ENCODE measurements around the gene DLAT.

Gene DLAT

GRCh38 chr11:112017538-112017937 lies 7.7 kb upstream of the DLAT start:
- Histone ChIP-seq H3K9me3 (ENCODE audit: insufficient read depth, low read length) (no peaks in the 10 kb centered on the region), H3K27ac (ENCODE audit: low read depth, low read length) (no peak overlapping the region), H3K9me2 (replicated peaks; ENCODE audit: insufficient read depth, low read length) (no peaks in the 10 kb centered on the region), H3K36me3 (ENCODE audit: low read length) (no peaks in the 10 kb centered on the region), H3K79me2 (ENCODE audit: insufficient read depth, low read length) (no peaks in the 10 kb centered on the region), H4K20me1 (ENCODE audit: low read depth, low read length) (no peaks in the 10 kb centered on the region), H3F3A (ENCODE audit: insufficient read depth) (no peaks in the 10 kb centered on the region), H3K27me3 (ENCODE audit: low read length) (no peaks in the 10 kb centered on the region), H2AFZ (ENCODE audit: low read depth, low read length, severe bottlenecking) (no peak overlapping the region), H3K4me2 (ENCODE audit: low read depth, low read length, poor library complexity, severe bottlenecking) (no peak overlapping the region), H3K4me3 (ENCODE audit: insufficient read depth, low read length, poor library complexity, severe bottlenecking) (no peak overlapping the region), H3K9ac (ENCODE audit: low read length) (no peak overlapping the region)
- TF ChIP-seq CTCF (IDR thresholded peaks at IDR 0.05; ENCODE audit: insufficient read depth, low read length, poor library complexity, severe bottlenecking) (no peak), EZH2phosphoT487 (conservative IDR thresholded peaks at IDR 0.05; ENCODE audit: low read length) (no peak)

- H4K20me1 ChIP-seq (ENCODE audit: low read depth, low read length): no peaks in the 10 kb centered on the region
- H3F3A ChIP-seq (ENCODE audit: insufficient read depth): no peaks in the 10 kb centered on the region; the same call in 1 of the 2 replicates
- no peaks in the 10 kb centered on the region for H3K27me3 ChIP-seq (ENCODE audit: low read length)
- no peak overlapping the region for H2AFZ ChIP-seq (ENCODE audit: low read depth, low read length, severe bottlenecking)
- H3K36me3 ChIP-seq (ENCODE audit: low read length): no peaks in the 10 kb centered on the region
- H3K9ac ChIP-seq (ENCODE audit: low read length): no peak overlapping the region
- no peak overlapping the region for H3K27ac ChIP-seq (ENCODE audit: low read depth, low read length)
- no peaks in the 10 kb centered on the region for H3K9me3 ChIP-seq (ENCODE audit: insufficient read depth, low read length)
- H3K79me2 ChIP-seq (ENCODE audit: insufficient read depth, low read length): no peaks in the 10 kb centered on the region
- no peak overlapping the region for H3K4me2 ChIP-seq (ENCODE audit: low read depth, low read length, poor library complexity, severe bottlenecking)
- no peak for TF ChIP-seq CTCF (IDR thresholded peaks at IDR 0.05; ENCODE audit: insufficient read depth, low read length, poor library complexity, severe bottlenecking)
- TF ChIP-seq EZH2phosphoT487 (conservative IDR thresholded peaks at IDR 0.05; ENCODE audit: low read length): no peak
- no peaks in the 10 kb centered on the region for H3K9me2 ChIP-seq (replicated peaks; ENCODE audit: insufficient read depth, low read length)
- no peak overlapping the region for H3K4me3 ChIP-seq (ENCODE audit: insufficient read depth, low read length, poor library complexity, severe bottlenecking)
Observed at GRCh38 chr11:112019066-112019465, 6.1 kb upstream of the DLAT start.

- no peak overlapping the region for H3K9ac ChIP-seq (ENCODE audit: low read length)
- H4K20me1 ChIP-seq (ENCODE audit: low read depth, low read length): no peaks in the 10 kb centered on the region
- H3K79me2 ChIP-seq (ENCODE audit: insufficient read depth, low read length): peaks cover 8% of the 10 kb centered on the region; the same call in 1 of the 2 replicates
- H3K9me2 ChIP-seq (replicated peaks; ENCODE audit: insufficient read depth, low read length): no peaks in the 10 kb centered on the region
- H3K27ac ChIP-seq (ENCODE audit: low read depth, low read length): no peak overlapping the region
- no peaks in the 10 kb centered on the region for H3K36me3 ChIP-seq (ENCODE audit: low read length)
- H3K4me3 ChIP-seq (ENCODE audit: insufficient read depth, low read length, poor library complexity, severe bottlenecking): no peak overlapping the region
- H3K4me2 ChIP-seq (ENCODE audit: low read depth, low read length, poor library complexity, severe bottlenecking): peak overlapping the region; percentile 71
- H3K27me3 ChIP-seq (ENCODE audit: low read length): no peaks in the 10 kb centered on the region
- no peak overlapping the region for H2AFZ ChIP-seq (ENCODE audit: low read depth, low read length, severe bottlenecking)
- H3K9me3 ChIP-seq (ENCODE audit: insufficient read depth, low read length): no peaks in the 10 kb centered on the region
- peaks cover 5% of the 10 kb centered on the region; the same call in 1 of the 2 replicates for H3F3A ChIP-seq (ENCODE audit: insufficient read depth)
- TF ChIP-seq CTCF (IDR thresholded peaks at IDR 0.05; ENCODE audit: insufficient read depth, low read length, poor library complexity, severe bottlenecking) (no peak), EZH2phosphoT487 (conservative IDR thresholded peaks at IDR 0.05; ENCODE audit: low read length) (no peak)
Observed at GRCh38 chr11:112023104-112023503, 2.1 kb upstream of the DLAT start.
